ENCODE data around the gene DPRX. TPM values are rescaled to one million over a fixed set of nuclear protein-coding genes. Genes with fewer than 3 reads are reported as not detected.
A peak's percentile ranks its signal among the peaks of the same experiment; 100 is the strongest.

DPRX gene
- total and polyA plus RNA-seq, 2 experiments from 2014 or later, result not detected

DNA sequence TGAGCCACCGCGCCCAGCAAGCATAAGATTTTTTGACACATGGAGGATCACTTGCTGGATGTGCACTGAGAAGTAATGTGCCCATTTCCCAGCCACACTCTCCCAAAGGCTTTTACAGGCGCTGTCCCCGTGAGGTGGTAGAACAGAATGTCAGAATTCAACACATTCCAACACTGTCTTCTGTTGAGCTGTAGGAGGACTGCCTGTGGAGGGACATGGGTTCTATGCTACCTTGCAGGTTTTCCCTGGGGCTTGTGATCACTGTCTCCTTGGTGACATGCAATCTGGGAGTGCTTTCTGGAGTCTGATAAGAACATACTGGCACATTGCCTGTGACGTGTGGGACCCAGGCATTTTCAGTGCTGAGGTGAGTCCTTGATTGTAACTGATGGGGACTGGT lies 38.5 kb downstream of the DPRX start (continued):
- TF ChIP-seq, protein P1, sequence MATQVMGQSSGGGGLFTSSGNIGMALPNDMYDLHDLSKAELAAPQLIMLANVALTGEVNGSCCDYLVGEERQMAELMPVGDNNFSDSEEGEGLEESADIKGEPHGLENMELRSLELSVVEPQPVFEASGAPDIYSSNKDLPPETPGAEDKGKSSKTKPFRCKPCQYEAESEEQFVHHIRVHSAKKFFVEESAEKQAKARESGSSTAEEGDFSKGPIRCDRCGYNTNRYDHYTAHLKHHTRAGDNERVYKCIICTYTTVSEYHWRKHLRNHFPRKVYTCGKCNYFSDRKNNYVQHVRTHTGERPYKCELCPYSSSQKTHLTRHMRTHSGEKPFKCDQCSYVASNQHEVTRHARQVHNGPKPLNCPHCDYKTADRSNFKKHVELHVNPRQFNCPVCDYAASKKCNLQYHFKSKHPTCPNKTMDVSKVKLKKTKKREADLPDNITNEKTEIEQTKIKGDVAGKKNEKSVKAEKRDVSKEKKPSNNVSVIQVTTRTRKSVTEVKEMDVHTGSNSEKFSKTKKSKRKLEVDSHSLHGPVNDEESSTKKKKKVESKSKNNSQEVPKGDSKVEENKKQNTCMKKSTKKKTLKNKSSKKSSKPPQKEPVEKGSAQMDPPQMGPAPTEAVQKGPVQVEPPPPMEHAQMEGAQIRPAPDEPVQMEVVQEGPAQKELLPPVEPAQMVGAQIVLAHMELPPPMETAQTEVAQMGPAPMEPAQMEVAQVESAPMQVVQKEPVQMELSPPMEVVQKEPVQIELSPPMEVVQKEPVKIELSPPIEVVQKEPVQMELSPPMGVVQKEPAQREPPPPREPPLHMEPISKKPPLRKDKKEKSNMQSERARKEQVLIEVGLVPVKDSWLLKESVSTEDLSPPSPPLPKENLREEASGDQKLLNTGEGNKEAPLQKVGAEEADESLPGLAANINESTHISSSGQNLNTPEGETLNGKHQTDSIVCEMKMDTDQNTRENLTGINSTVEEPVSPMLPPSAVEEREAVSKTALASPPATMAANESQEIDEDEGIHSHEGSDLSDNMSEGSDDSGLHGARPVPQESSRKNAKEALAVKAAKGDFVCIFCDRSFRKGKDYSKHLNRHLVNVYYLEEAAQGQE (IDR thresholded peaks at IDR 0.05; ENCODE audit: unreplicated experiment), result no peak
- TF ChIP-seq POLR2AphosphoS5 (IDR thresholded peaks at IDR 0.05; ENCODE audit: low read depth), result no peak
- TF ChIP-seq STAT1 (IDR thresholded peaks at IDR 0.05; ENCODE audit: unreplicated experiment), result no peak
- no peak for TF ChIP-seq CREB1 (CRISPR knock-in tag; IDR thresholded peaks at IDR 0.05; ENCODE audit: low read depth)
- no peak for TF ChIP-seq ZNF331 (CRISPR knock-in tag; IDR thresholded peaks at IDR 0.05; ENCODE audit: low read depth)

DNA sequence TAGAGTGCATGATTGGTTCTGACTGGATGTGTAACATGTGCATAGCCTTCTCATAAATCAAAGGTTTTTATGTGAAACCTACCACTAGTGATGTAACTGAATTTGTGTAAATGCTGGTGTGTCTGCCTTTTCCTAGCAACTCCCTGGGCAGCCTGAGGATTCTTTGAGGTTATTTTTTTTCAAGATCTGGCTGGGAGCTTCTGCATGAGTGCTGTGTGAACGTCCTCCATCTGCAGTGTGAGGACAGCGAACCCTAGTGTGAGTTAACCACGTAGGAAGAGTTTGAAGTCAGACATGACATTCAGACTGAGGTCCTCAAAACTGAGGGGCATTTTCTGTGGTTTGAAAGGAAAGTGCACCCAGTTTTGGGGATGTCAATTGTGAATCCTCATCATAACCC lies 39.9 kb downstream of the DPRX start:
- no peak overlapping the region for H3K4me2 ChIP-seq
- Mint-ChIP-seq H3K9me3 (no peaks in the 10 kb centered on the region), H3K27me3 (ENCODE audit: insufficient read depth, low read depth, poor library complexity) (peaks cover 11% of the 10 kb centered on the region), H3K27ac (no peak overlapping the region), H3K36me3 (ENCODE audit: low read depth) (peaks cover 6% of the 10 kb centered on the region; the same call in 1 of the 3 replicates), H3K4me3 (no peak overlapping the region), H3K4me1 (peaks cover 13% of the 10 kb centered on the region)
- DNase-seq (ENCODE audit: low spot score) (no peak), ATAC-seq (no peak)
- H3K4me3 ChIP-seq, result no peak overlapping the region
- peaks cover 3% of the 10 kb centered on the region; the same call in 1 of the 2 replicates for H3K9me2 ChIP-seq (ENCODE audit: insufficient read depth)
- H3K4me1 ChIP-seq (ENCODE audit: insufficient read depth), result peaks cover 29% of the 10 kb centered on the region
- no peak overlapping the region for H2AFZ ChIP-seq
- H3K27me3 ChIP-seq (ENCODE audit: insufficient read depth), result no peaks in the 10 kb centered on the region
- H3F3A ChIP-seq (replicated peaks; ENCODE audit: low read depth), result peaks cover 30% of the 10 kb centered on the region
- H3K79me2 ChIP-seq (replicated peaks; ENCODE audit: insufficient read depth), result no peaks in the 10 kb centered on the region; the same call in 1 of the 2 replicates
- H3K27ac ChIP-seq (ENCODE audit: low read depth), result no peak overlapping the region; the same call in 1 of the 2 replicates
- H3K36me3 ChIP-seq (ENCODE audit: insufficient read depth), result peaks cover 8% of the 10 kb centered on the region; the same call in 1 of the 2 replicates
- H4K20me1 ChIP-seq (replicated peaks; ENCODE audit: insufficient read depth), result no peaks in the 10 kb centered on the region
- TF ChIP-seq, protein P1 (IDR thresholded peaks at IDR 0.05; ENCODE audit: unreplicated experiment), result no peak
- TF ChIP-seq, protein P2, sequence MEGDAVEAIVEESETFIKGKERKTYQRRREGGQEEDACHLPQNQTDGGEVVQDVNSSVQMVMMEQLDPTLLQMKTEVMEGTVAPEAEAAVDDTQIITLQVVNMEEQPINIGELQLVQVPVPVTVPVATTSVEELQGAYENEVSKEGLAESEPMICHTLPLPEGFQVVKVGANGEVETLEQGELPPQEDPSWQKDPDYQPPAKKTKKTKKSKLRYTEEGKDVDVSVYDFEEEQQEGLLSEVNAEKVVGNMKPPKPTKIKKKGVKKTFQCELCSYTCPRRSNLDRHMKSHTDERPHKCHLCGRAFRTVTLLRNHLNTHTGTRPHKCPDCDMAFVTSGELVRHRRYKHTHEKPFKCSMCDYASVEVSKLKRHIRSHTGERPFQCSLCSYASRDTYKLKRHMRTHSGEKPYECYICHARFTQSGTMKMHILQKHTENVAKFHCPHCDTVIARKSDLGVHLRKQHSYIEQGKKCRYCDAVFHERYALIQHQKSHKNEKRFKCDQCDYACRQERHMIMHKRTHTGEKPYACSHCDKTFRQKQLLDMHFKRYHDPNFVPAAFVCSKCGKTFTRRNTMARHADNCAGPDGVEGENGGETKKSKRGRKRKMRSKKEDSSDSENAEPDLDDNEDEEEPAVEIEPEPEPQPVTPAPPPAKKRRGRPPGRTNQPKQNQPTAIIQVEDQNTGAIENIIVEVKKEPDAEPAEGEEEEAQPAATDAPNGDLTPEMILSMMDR (conservative IDR thresholded peaks at IDR 0.05; ENCODE audit: low read depth in 2 of 2), result peak in 1 of 2 experiments; percentile 49; a peak in 2 of 4 replicates

MicroRNAs within 50 kb of the gene (microRNA counts, 767-probe panel; counts per million panel counts)
- microRNA hsa-miR-1323 (12,285 counts per million, percentile 86 among the panel's probes with 10 or more counts), microRNA hsa-miR-498 (8,198 counts per million, percentile 50 among the panel's probes with 10 or more counts), microRNA hsa-miR-512-3p (9,645 counts per million, percentile 67 among the panel's probes with 10 or more counts), microRNA hsa-miR-512-5p (10,026 counts per million, percentile 70 among the panel's probes with 10 or more counts), microRNA hsa-miR-515-3p (7,107 counts per million, percentile 39 among the panel's probes with 10 or more counts), microRNA hsa-miR-515-5p (8,858 counts per million, percentile 58 among the panel's probes with 10 or more counts), microRNA hsa-miR-519c-3p (not detected), microRNA hsa-miR-519e-3p (not detected), microRNA hsa-miR-520e (not detected), microRNA hsa-miR-520f (not detected)

Small RNAs within 50 kb of the gene (microRNA-seq; reads per million reads assigned to microRNA genes)
- gene MIR1323 (498 reads per million, percentile 85 among the genes with 10 or more reads in this experiment), gene MIR498 (566 reads per million, percentile 86 among the genes with 10 or more reads in this experiment), gene MIR512-1 (not detected), gene MIR512-2 (not detected), gene MIR515-1 (not detected), gene MIR515-2 (not detected), gene MIR519C (932 reads per million, percentile 91 among the genes with 10 or more reads in this experiment), gene MIR519E (20.8 reads per million, percentile 44 among the genes with 10 or more reads in this experiment), gene MIR520E (611 reads per million, percentile 88 among the genes with 10 or more reads in this experiment), gene MIR520F (2,221 reads per million, percentile 95 among the genes with 10 or more reads in this experiment)

Small RNAs within 50 kb of the gene (small RNA-seq; reads per million reads assigned to genes)
- gene MIR1323 (ENCODE audit: low replicate concordance) (10.5 reads per million, percentile 96 among the genes with 10 or more reads in this experiment), gene MIR498 (ENCODE audit: low replicate concordance) (1.2 reads per million, percentile 67 among the genes with 10 or more reads in this experiment), gene MIR512-1 (ENCODE audit: low replicate concordance) (0.12 reads per million), gene MIR512-2 (ENCODE audit: low replicate concordance) (0.22 reads per million), gene MIR515-1 (ENCODE audit: low replicate concordance) (not detected), gene MIR515-2 (ENCODE audit: low replicate concordance) (not detected), gene MIR519C (ENCODE audit: low replicate concordance) (7.9 reads per million, percentile 95 among the genes with 10 or more reads in this experiment), gene MIR519E (ENCODE audit: low replicate concordance) (not detected), gene MIR520E (ENCODE audit: low replicate concordance) (0.45 reads per million, percentile 30 among the genes with 10 or more reads in this experiment), gene RNU6-698P (ENCODE audit: low replicate concordance) (not detected)

Other genes starting within 250 kb of the DPRX start
- 30.0 and 33.4 TPM in 2 replicates for gene ZNF765, start 236.8 kb upstream of the DPRX start, total RNA-seq (2014; rRNA removed; shearing (Covaris generic))
- gene ZNF765, start 236.8 kb upstream of the DPRX start, polyA plus RNA-seq (2016; fragmentation: Nextera tagmentation; extraction: Ambion mirVana), result 9.8 and 10.3 TPM in 2 replicates
- 35.0 and 40.1 TPM in 2 replicates for gene ZNF761, start 200.0 kb upstream of the DPRX start, total RNA-seq (2014; rRNA removed; shearing (Covaris generic))
- 13.4 and 17.1 TPM in 2 replicates for gene ZNF761, start 200.0 kb upstream of the DPRX start, polyA plus RNA-seq (2016; fragmentation: Nextera tagmentation; extraction: Ambion mirVana)
- 29.3 and 30.9 TPM in 2 replicates for gene ZNF813, start 164.3 kb upstream of the DPRX start, total RNA-seq (2014; rRNA removed; shearing (Covaris generic))
- 5.3 and 6.4 TPM in 2 replicates for gene ZNF813, start 164.3 kb upstream of the DPRX start, polyA plus RNA-seq (2016; fragmentation: Nextera tagmentation; extraction: Ambion mirVana)
- gene ZNF331, start 93.9 kb upstream of the DPRX start, total RNA-seq (2014; rRNA removed; shearing (Covaris generic)), result 33.7 and 36.2 TPM in 2 replicates
- 32.7 and 46.5 TPM in 2 replicates for gene ZNF331, start 93.9 kb upstream of the DPRX start, polyA plus RNA-seq (2016; fragmentation: Nextera tagmentation; extraction: Ambion mirVana)
- gene NLRP12, start 192.3 kb downstream of the DPRX start, total RNA-seq (2014; rRNA removed; shearing (Covaris generic)), result 7.5 and 8.4 TPM in 2 replicates
- 1.9 and 2.6 TPM in 2 replicates for gene NLRP12, start 192.3 kb downstream of the DPRX start, polyA plus RNA-seq (2016; fragmentation: Nextera tagmentation; extraction: Ambion mirVana)
- 40.5 and 57.1 TPM in 2 replicates for gene MYADM, start 235.9 kb downstream of the DPRX start, total RNA-seq (2014; rRNA removed; shearing (Covaris generic))
- gene MYADM, start 235.9 kb downstream of the DPRX start, polyA plus RNA-seq (2016; fragmentation: Nextera tagmentation; extraction: Ambion mirVana), result 43.6 and 49.9 TPM in 2 replicates

Measured in GM23338 (cell line).